ENCODE measurements around the gene PRELID3B. TPM values are rescaled to one million over a fixed set of nuclear protein-coding genes. Genes with fewer than 3 reads are reported as not detected.

Gene PRELID3B
- total and polyA plus RNA-seq, 7 experiments from 2014 or later = 17.6 to 70.4 (median 42.0) TPM

- Mint-ChIP-seq H3K27me3 (no peaks in the 10 kb centered on the region), H3K36me3 (peaks cover 12 to 50% (median 32%) of the 10 kb centered on the region in 5 donors), H3K4me3 (peak overlapping the region; percentile 87 to 96 (median 92)), H3K4me1 (peaks cover 36 to 58% (median 54%) of the 10 kb centered on the region in 7 donors), H3K9me3 (no peaks in the 10 kb centered on the region), H3K27ac (peak overlapping the region; percentile 86 to 98 (median 93))
- intact Hi-C loops (cut with micrococcal nuclease) = loop anchor here (1.0 to 10.0 kb wide), 16 partner anchors 10 to 1638 kb away; partner anchors contain the start of genes NELFCD (in 2 of the 2), PRELID3B (in 2 of the 2), RAB22A (in 1 of the 2) and RBM38 (in 1 of the 2)
- CTCF ChIA-PET = interaction anchor here (1.1 kb wide), 1 partner anchor 52 kb away, joined by 4 read pairs; the partner anchor contains the start of gene NELFCD
- peaks cover 21 to 50% (median 23%) of the 10 kb centered on the region in 3 experiments for H3K36me3 ChIP-seq (ENCODE audit: control insufficient read depth in 2 of 3, insufficient read depth in 3 of 3, low read length in 3 of 3)
- DNase-seq = no peak
- H3K4me1 ChIP-seq (ENCODE audit: control insufficient read depth in 2 of 2, insufficient read depth in 2 of 2, low read length in 2 of 2) = peaks cover 35 to 39% of the 10 kb centered on the region in 2 donors
- no peaks in the 10 kb centered on the region for H3K27me3 ChIP-seq (ENCODE audit: control insufficient read depth in 2 of 2, insufficient read depth in 2 of 2, low read length in 2 of 2)
- H3K27ac ChIP-seq (ENCODE audit: low read depth, low read length) = peak overlapping the region; percentile 85
- POLR2A ChIA-PET = interaction anchor here (0.7 to 4.5 kb wide), 34 partner anchors 10 to 1640 kb away, joined by 3 to 58 read pairs (median 5); partner anchors contain the start of genes NELFCD, PRELID3B, RAB22A and STX16
- ATAC-seq = no peak
- H3K9me3 ChIP-seq (ENCODE audit: control insufficient read depth in 2 of 3, low read length in 3 of 3) = no peaks in the 10 kb centered on the region
- H3K4me3 ChIP-seq (ENCODE audit: low read length) = peak overlapping the region; percentile 62
These were observed 9.9 kb downstream of the PRELID3B start for GRCh38 chr20:59032713-59033059.

DNA sequence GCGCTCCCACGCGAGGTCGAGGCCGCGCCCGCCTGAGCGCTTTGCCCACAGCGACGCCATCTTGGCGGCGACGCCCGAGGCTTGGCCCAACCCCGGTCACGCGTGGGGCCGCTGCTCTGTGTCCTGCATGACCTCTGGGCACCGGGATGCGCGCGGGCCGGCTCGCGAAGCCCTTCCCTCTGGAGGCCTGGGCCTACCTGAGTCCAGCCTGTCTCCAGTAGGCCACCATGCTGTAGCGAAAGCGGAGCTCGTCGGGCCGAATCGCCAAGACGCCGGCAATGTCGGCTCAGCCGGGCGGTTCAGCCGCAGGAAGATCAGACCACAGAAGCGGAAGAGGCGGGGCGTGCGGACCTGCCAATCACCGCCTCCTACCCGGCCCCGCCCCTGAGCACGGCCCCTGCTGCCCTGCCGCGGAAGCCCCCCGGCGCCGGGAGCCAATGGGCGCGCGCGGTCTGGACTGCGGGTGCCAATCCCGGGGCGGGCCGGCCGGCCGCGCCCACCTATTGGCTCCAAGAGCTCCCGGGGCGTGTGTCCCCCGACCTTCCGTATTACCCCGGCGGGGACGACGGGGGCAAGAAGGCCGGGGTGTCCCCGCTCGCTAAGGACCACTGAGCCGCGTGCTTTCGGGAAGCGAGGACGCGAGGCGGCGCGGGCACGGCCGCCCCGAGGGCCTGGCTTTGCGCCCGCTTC, 10.4 kb downstream of the PRELID3B start, which contains the start of gene ATP5F1E:
TSS of gene ATP5F1E (minus strand) at position 313 of the 690 bp plus-strand sequence. CDS start at position 229, 84 bp downstream.
- Histone ChIP-seq H3K4me3 (ENCODE audit: low read length) (peak within 1 kb of the TSS; percentile 62), H3K4me1 (ENCODE audit: control insufficient read depth in 2 of 2, insufficient read depth in 2 of 2, low read length in 2 of 2) (peaks cover 40 to 44% of the 10 kb centered on the region in 2 donors), H3K27ac (ENCODE audit: low read depth, low read length) (peak within 1 kb of the TSS; percentile 85), H3K36me3 (ENCODE audit: control insufficient read depth in 2 of 3, insufficient read depth in 3 of 3, low read length in 3 of 3) (peaks cover 21 to 50% (median 23%) of the 10 kb centered on the region in 3 experiments), H3K27me3 (ENCODE audit: control insufficient read depth in 2 of 2, insufficient read depth in 2 of 2, low read length in 2 of 2) (no peaks in the 10 kb centered on the region), H3K9me3 (ENCODE audit: control insufficient read depth in 2 of 3, low read length in 3 of 3) (no peaks in the 10 kb centered on the region)
- POLR2A ChIA-PET = interaction anchor here (0.6 to 4.5 kb wide), 46 partner anchors 9 to 1639 kb away, joined by 3 to 58 read pairs (median 4); partner anchors contain the start of genes NELFCD, PRELID3B, RAB22A and STX16
- ATAC-seq = peak; percentile 98
- peak; percentile 94 to 98 (median 96) for DNase-seq
- Mint-ChIP-seq H3K36me3 (peaks cover 14 to 51% (median 36%) of the 10 kb centered on the region in 5 donors), H3K4me1 (peaks cover 40 to 62% (median 56%) of the 10 kb centered on the region in 7 donors), H3K27ac (peak within 1 kb of the TSS; percentile 86 to 98 (median 94)), H3K4me3 (peak within 1 kb of the TSS; percentile 87 to 96 (median 94)), H3K27me3 (no peaks in the 10 kb centered on the region), H3K9me3 (no peaks in the 10 kb centered on the region)
- CTCF ChIA-PET = interaction anchor here (0.7 to 1.1 kb wide), 3 partner anchors 46 to 372 kb away, joined by 3 to 4 read pairs (median 4); partner anchors contain the start of gene NELFCD
- intact Hi-C loops (cut with micrococcal nuclease) = loop anchor here (1.0 to 10.0 kb wide), 16 partner anchors 10 to 1637 kb away; partner anchors contain the start of genes NELFCD (in 2 of the 2), PRELID3B (in 2 of the 2), RAB22A (in 1 of the 2) and RBM38 (in 1 of the 2)

- peak overlapping the region; percentile 85 for H3K27ac ChIP-seq (ENCODE audit: low read depth, low read length)
- ATAC-seq = no peak
- Mint-ChIP-seq H3K4me1 (peaks cover 40 to 62% (median 56%) of the 10 kb centered on the region in 7 donors), H3K27me3 (no peaks in the 10 kb centered on the region), H3K36me3 (peaks cover 12 to 50% (median 37%) of the 10 kb centered on the region in 5 donors), H3K27ac (peak overlapping the region; percentile 86 to 96 (median 94)), H3K4me3 (peak overlapping the region; percentile 87 to 96 (median 94)), H3K9me3 (no peaks in the 10 kb centered on the region)
- H3K9me3 ChIP-seq (ENCODE audit: control insufficient read depth in 2 of 3, low read length in 3 of 3) = no peaks in the 10 kb centered on the region
- POLR2A ChIA-PET = interaction anchor here (0.6 to 4.5 kb wide), 32 partner anchors 9 to 1638 kb away, joined by 3 to 58 read pairs (median 4); partner anchors contain the start of genes NELFCD, PRELID3B, RAB22A and STX16
- no peaks in the 10 kb centered on the region for H3K27me3 ChIP-seq (ENCODE audit: control insufficient read depth in 2 of 2, insufficient read depth in 2 of 2, low read length in 2 of 2)
- H3K4me3 ChIP-seq (ENCODE audit: low read length) = peak overlapping the region; percentile 62
- CTCF ChIA-PET = interaction anchor here (0.7 to 0.9 kb wide), 4 partner anchors 10 to 373 kb away, joined by 3 to 4 read pairs (median 3); no protein-coding TSS in a partner anchor
- H3K4me1 ChIP-seq (ENCODE audit: control insufficient read depth in 2 of 2, insufficient read depth in 2 of 2, low read length in 2 of 2) = peaks cover 44 to 45% of the 10 kb centered on the region in 2 donors
- no peak for DNase-seq
- intact Hi-C loops (cut with micrococcal nuclease) = loop anchor here (1.0 to 10.0 kb wide), 16 partner anchors 11 to 1637 kb away; partner anchors contain the start of genes NELFCD (in 2 of the 2), PRELID3B (in 2 of the 2), RAB22A (in 1 of the 2) and RBM38 (in 1 of the 2)
- peaks cover 21 to 49% (median 26%) of the 10 kb centered on the region in 3 experiments for H3K36me3 ChIP-seq (ENCODE audit: control insufficient read depth in 2 of 3, insufficient read depth in 3 of 3, low read length in 3 of 3)
These were observed 11.0 kb downstream of the PRELID3B start for GRCh38 chr20:59031564-59032022.

DNA sequence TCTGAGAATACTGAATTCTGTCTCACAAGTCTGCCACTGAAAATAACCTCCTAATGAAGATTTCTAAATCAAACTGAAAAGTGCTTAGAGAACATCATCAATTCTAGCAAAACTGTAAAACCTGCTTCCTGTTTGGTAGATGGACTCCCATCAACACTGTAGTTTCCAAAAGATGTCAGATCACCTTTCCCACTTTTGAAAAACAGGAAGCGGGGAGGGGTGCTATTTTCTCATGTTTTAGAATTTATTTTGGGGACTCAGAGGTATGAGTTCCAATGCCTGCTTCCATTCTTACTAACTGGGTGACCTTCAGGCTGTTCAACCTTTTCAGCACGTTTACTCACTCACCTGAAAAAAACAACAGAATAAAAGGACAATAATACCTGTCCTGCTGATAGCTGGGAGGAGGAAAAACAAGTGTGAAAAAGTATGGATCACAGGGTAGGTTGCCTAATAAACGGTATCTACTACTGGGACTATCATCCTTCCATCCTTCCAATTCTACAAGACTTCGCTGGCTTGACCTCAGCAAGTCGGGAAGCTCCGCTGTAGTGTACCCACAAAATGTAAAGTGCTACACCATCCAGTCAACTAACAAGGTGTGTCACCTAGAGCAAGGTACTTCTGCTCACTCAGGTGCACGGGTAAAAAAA, 11.5 kb downstream of the PRELID3B start:
- Mint-ChIP-seq H3K4me1 (peaks cover 42 to 65% (median 58%) of the 10 kb centered on the region in 7 donors), H3K9me3 (no peaks in the 10 kb centered on the region), H3K27me3 (no peaks in the 10 kb centered on the region), H3K4me3 (peak overlapping the region; percentile 87 to 96 (median 94)), H3K36me3 (peaks cover 11 to 47% (median 37%) of the 10 kb centered on the region in 5 donors), H3K27ac (peak overlapping the region in 8 of 9 donors; percentile 86 to 96 (median 94))
- Histone ChIP-seq H3K36me3 (ENCODE audit: control insufficient read depth in 2 of 3, insufficient read depth in 3 of 3, low read length in 3 of 3) (peaks cover 19 to 46% (median 26%) of the 10 kb centered on the region in 3 experiments), H3K4me3 (ENCODE audit: low read length) (peak overlapping the region; percentile 62), H3K27me3 (ENCODE audit: control insufficient read depth in 2 of 2, insufficient read depth in 2 of 2, low read length in 2 of 2) (no peaks in the 10 kb centered on the region), H3K27ac (ENCODE audit: low read depth, low read length) (peak overlapping the region; percentile 85), H3K4me1 (ENCODE audit: control insufficient read depth in 2 of 2, insufficient read depth in 2 of 2, low read length in 2 of 2) (peaks cover 44 to 46% of the 10 kb centered on the region in 2 donors), H3K9me3 (ENCODE audit: control insufficient read depth in 2 of 3, low read length in 3 of 3) (no peaks in the 10 kb centered on the region)
- POLR2A ChIA-PET = interaction anchor here (1.1 to 4.5 kb wide), 18 partner anchors 8 to 423 kb away, joined by 3 to 58 read pairs (median 5); partner anchors contain the start of genes NELFCD, PRELID3B, STX16 and TUBB1
- DNase-seq = no peak
- intact Hi-C loops (cut with micrococcal nuclease) = loop anchor here (5.0 to 10.0 kb wide), 4 partner anchors 644 to 1636 kb away; partner anchors contain the start of genes RAB22A (in 1 of the 2), RBM38 (in 1 of the 2) and VAPB (in 1 of the 2)
- no peak for ATAC-seq
- CTCF ChIA-PET = interaction anchor here (0.7 to 0.9 kb wide), 2 partner anchors 10 to 41 kb away, joined by 3 read pairs; no protein-coding TSS in a partner anchor

GRCh38 chr20:59028812-59029211, 13.8 kb downstream of the PRELID3B start:
- POLR2A ChIA-PET = interaction anchor here (0.8 to 1.6 kb wide), 5 partner anchors 8 to 261 kb away, joined by 3 to 10 read pairs (median 3); no protein-coding TSS in a partner anchor
- CTCF ChIA-PET = interaction anchor here (1.0 kb wide), 1 partner anchor 178 kb away, joined by 3 read pairs; no protein-coding TSS in a partner anchor
- Mint-ChIP-seq H3K9me3 (no peaks in the 10 kb centered on the region), H3K27ac (peak overlapping the region in 4 of 9 donors; percentile 10 to 72 (median 40)), H3K4me1 (peaks cover 51 to 74% (median 68%) of the 10 kb centered on the region in 7 donors), H3K27me3 (no peaks in the 10 kb centered on the region), H3K4me3 (peak overlapping the region; percentile 22 to 96 (median 68)), H3K36me3 (peaks cover 6 to 45% (median 35%) of the 10 kb centered on the region in 5 donors)
- intact Hi-C loops (cut with micrococcal nuclease) = no loop called here
- peaks cover 44 to 46% of the 10 kb centered on the region in 2 donors for H3K4me1 ChIP-seq (ENCODE audit: control insufficient read depth in 2 of 2, insufficient read depth in 2 of 2, low read length in 2 of 2)
- H3K36me3 ChIP-seq (ENCODE audit: control insufficient read depth in 2 of 3, insufficient read depth in 3 of 3, low read length in 3 of 3) = peaks cover 19 to 57% (median 32%) of the 10 kb centered on the region in 3 experiments
- DNase-seq = no peak
- H3K27ac ChIP-seq (ENCODE audit: low read depth, low read length) = no peak overlapping the region
- H3K9me3 ChIP-seq (ENCODE audit: control insufficient read depth in 2 of 3, low read length in 3 of 3) = no peaks in the 10 kb centered on the region
- no peak overlapping the region for H3K4me3 ChIP-seq (ENCODE audit: low read length)
- H3K27me3 ChIP-seq (ENCODE audit: control insufficient read depth in 2 of 2, insufficient read depth in 2 of 2, low read length in 2 of 2) = no peaks in the 10 kb centered on the region
- ATAC-seq = no peak
